LHCN-M2 (cell line): ENCODE data around the gene APOBEC3G. TPM values are rescaled to one million over a fixed set of nuclear protein-coding genes. Genes with fewer than 3 reads are reported as not detected.

Source experiments
- DNase-seq: peaks from one replicate; pipeline ENCODE4 v3.0.0-alpha.2; 2012; ENCODE audit warnings: low read depth
- total RNA-seq: library from RNA; depleted of rRNA; stranded (reverse); fragments of >200 nt; gene quantifications from 2 replicates; pipeline ENCODE4 v1.2.3, GENCODE V29; 2014

Gene APOBEC3G
- total RNA-seq, 1 experiment from 2014 or later, result 6.1 TPM

DNA sequence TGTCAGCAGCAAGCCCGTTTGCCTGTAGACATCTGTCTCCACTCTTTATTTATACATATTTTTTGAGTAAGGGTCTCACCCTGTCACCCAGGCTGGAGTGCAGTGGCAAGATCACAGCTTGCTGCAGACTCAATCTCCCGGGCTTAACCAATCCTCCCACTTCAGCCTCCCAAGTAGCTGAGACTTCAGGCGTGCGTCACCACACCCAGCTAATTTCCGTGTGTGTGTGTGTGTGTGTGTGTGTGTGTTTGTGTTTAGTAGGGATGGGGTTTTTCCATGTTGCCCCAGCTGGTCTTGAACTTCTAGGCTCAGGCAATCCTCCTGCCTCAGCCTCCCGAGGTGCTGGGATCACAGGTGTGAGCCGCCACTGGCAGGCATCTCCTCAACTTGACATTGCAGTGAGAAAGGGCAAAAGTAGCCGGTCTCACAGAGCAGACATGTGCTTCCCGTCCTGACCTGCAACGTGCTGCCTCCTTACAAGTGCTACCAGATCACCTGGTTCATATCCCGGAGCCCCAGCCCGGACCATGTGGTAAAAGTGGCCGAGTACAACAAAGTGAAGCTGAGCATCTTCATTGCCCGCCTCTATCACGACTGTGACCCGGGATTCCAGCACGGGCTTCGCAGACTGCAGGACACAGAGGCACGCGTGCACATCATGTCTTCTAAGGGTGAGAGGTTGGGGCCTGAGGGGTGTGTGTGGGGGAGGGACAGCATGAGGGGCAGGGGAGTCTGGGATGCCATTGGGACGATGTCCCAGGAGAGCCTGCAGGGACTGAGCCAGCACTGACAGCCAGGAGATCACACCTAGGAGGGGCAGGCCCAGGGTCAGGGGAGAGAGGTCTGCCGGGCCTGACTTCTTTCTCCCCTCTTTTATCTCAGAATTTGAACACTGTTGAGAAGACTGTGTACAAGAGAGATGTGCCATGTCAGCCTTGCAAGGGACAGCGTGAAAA lies 14.3 kb downstream of the APOBEC3G start:
- DNase-seq, result no peak

DNA sequence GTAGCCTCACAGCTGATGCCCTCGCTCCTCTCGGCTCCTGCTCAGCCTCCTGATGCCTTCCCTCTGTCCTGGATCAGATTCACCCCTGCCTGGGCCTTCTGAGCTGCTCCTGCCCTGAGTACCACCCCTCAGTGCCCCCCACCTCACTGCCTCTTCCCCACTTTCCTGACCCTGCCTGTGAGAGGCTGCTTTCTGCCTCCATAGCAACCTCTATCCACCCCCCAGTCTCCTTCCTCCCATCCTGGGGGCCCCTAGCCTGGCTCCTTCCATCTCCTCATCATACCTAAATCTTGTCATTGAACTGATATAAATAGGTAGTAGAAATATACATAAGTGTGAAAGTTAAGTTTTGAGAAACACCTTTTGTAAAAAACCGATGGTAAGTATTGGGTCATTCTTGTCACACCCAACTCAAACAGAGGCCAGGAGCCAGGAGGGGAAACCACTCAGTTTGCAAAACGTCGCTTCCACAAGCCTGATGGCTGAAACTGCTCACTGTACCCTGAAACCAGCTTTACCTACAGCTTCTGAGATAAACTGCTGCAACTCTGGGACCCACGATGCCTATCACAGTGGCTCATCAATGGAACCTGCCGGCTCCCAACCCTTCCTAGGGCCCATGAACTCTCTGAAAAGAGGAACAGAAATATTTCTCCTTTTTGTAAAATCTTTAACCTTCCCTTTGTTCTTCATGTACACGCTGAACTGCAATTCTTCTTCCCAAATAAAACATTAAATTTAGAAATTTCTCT lies 15.2 kb downstream of the APOBEC3G start:
- no peak for DNase-seq

DNA sequence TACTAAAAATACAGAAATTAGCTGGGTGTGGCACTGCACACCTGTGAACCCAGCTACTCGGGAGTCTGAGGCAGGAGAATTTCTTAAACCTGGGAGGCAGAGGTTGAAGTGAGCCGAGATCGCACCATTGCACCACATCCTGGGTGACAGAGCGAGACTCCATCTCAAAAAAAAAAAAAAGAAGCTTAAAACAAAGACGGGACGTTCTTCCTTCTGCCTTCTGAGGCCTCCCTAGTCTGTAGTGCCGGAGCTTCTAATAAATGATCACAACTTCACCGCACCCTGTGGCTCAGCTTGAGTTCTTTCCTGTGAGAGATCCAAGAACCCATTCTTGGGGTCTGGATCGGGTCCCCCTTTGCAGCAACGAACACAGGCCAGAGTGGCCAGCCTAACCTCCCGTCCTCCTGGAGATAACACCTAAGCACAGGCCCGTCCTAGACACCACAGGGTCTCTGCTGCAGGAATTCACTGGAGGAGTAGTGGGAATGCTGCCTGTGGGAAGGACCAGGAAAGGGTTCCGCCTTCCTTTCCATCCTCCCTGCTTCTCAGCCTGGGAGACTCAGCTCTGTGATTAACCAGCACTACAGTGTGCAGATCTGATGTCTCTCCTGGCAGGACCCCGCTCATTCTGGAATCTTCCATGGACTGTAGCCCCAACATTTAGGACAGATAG lies 17.8 kb downstream of the APOBEC3G start:
- no peak for DNase-seq

DNA sequence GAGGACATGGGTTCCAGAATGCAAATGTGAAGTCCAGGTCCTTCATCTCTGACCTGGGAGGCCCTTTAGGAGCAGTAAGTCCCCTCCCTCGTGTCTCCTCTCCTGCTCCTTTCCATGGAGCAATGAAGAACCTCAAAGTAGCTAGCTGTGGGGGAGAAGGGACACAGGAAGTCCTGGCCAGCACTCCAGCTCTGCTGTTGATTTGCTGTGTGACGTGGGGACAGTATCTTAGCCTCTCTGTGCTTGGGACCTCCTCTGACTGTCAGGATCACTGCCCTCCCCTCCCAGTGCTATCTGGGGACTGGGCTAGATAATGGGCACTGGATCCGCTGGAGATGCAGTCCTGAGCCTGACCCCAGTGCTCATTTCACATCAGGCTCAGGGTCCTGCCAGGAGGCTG lies 18.9 kb downstream of the APOBEC3G start:
- no peak for DNase-seq

DNA sequence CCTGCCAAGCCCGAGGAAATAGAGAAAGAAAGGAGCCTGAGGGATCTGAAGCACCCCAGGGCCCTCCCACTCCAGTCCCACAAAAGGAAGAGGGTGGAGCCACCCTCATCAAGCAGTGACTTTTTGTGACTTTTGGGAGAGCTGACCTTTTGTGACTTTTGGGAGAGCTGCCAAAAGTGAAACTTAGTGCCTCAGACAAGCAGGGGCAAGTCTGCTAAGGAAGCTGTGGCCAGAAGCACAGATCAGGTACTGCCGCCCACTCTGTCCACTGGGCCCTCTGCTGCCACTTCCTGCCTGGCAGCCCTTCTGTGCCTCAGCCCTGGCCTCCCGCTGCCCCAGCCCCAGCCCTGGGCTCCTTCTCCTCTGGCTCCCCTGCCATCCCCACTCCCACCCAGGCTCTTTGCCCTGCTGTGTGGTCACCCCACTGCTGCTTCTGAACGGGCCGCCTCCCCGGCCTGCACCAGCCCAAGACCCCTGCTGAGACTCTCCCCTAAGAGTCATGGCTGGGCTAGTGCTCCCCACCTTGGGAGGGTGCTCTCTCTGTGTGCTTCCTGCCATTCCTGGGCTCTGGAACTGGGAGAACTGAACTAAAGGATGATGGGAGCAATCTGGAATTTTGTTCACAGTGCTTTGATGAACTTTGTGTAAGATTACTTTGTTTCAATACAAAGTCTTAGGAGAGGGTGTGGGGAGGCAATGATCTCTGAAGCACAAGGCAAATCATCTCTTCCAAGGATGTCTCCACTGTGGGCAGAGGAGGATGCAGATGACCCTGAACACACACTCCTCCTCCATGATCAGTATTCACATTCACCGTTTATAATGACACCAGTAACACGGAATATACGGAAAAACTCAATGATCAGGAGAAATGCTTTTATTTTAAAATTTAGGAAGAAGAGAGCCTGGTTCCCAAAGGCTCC lies 20.3 kb downstream of the APOBEC3G start, which contains the start of gene APOBEC3H:
Gene APOBEC3H (plus strand): TSS at position 147 of the 923 bp plus-strand sequence. CDS start 3,035 bp downstream, outside the sequence.
- DNase-seq, result peak; percentile 51

DNA sequence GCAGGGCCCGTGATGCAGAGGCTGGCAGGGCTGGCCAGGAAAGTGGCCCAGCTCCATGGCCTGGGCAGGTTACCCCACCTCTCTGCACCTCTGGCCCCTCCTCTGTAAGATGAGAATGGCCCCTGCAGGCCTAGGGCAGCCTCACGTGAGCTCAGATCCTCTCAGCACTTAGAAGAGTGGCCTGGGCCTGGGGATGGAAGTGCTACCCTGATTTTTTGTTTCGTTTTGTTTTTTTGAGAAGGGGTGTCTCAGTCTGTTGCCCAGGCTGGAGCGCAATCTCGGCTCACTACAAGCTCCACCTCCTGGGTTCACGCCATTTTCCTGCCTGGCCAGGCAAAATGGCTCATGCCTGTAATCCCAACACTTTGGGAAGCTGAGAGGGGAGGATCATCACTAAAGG lies 21.0 kb downstream of the APOBEC3G start:
- DNase-seq, result no peak

DNA sequence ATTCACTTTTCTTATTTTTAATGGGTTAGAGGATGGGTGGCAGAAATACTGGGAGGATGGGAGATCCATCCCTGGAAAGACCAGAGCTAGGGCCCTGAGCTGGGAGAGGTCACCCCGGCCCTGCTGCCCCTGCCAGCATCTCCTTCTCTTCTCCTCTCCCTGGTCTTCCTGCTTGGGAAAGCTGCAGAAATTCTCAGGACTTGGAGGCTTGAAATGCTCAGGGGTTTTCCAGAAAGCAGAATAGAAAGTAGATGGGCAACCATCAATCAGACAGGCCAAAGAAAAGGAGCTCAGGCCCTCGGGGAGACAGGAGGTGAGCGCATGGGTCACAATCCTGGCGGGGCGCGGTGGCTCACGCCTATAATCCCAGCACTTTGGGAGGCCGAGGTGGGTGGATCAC lies 21.5 kb downstream of the APOBEC3G start:
- DNase-seq, result no peak

DNA sequence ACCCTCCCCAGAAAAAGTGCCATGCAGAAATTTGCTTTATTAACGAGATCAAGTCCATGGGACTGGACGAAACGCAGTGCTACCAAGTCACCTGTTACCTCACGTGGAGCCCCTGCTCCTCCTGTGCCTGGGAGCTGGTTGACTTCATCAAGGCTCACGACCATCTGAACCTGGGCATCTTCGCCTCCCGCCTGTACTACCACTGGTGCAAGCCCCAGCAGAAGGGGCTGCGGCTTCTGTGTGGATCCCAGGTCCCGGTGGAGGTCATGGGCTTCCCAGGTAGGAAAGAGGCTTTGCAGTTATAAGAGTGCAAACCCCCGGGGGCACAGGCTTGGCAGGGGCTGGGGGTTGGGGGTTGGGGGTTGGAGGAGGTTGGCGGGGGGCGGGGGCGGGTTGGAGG lies 24.2 kb downstream of the APOBEC3G start:
- no peak for DNase-seq

DNA sequence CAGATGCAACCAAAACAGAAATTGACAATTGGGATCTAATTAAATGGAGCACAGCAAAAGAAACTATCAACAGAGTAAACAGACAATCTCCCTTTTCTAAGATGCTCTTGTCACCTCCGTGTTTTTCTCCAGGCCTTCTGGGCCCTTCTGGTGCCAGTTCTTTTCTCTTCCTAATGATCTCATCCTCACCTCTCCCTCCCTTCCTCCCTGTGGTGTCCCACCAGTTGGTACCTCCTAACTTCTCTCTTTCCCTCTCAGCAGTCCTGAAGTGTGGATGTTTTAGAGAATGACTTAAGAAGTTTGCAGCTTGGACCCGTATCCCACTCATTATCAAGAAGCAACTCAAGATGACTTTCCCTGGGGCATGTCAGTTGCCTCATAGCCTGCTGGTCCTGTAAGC lies 26.4 kb downstream of the APOBEC3G start:
- DNase-seq, result no peak

DNA sequence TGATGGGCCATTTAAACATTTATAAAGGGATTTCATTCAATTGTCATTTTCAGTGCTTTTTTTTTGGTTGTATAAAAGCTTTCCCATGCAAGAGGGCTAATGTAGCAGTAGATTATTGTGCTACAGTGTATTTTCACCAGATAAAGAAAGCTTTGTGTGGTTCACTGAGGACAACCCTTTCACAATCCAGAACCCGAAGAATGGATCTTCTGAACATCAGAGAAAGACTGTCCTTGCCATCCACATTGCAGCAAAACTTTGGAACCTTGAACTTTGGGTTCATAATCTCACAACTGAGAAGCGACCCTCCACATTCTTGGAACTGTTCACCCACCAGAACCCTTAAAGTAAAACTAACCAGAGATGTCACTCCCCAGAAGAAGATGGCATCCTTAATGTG lies 29.3 kb downstream of the APOBEC3G start:
- no peak for DNase-seq

DNA sequence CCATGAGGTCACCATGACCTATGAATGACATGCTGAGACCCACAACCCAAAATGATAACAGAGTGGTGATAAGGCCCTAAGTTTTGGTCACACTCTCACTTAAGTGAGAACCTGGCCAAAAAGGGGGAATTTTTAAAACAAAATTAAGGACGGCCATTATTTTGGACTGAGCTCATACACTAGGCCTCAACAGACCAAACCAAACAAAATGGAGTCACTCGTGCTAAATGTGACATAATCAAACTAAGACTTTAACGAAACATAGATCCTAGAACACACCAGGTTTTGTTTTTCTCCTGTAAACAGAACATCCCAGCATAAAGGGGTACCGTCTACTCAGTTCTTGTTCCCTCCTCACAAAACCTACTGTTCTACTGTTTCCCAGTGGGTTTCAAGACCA lies 31.4 kb downstream of the APOBEC3G start:
- no peak for DNase-seq

DNA sequence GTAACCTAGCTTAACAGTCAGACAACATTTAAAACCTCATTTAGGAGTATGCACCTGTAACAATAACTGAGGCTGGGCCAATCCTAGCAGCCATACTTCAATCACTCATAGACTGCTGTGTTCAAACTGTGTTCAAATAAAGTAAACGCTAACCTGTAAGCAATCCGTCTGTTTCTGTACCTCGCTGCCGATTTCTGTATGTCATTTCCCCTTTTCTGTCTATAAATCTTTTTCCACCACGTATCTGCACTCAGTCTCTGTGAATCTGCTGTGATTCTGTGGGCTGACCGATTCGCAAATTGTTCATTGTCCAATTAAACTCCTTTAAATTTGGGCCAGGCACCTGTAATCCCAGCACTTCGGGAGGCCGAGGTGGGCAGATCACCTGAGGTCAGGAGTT lies 32.3 kb downstream of the APOBEC3G start:
- no peak for DNase-seq

DNA sequence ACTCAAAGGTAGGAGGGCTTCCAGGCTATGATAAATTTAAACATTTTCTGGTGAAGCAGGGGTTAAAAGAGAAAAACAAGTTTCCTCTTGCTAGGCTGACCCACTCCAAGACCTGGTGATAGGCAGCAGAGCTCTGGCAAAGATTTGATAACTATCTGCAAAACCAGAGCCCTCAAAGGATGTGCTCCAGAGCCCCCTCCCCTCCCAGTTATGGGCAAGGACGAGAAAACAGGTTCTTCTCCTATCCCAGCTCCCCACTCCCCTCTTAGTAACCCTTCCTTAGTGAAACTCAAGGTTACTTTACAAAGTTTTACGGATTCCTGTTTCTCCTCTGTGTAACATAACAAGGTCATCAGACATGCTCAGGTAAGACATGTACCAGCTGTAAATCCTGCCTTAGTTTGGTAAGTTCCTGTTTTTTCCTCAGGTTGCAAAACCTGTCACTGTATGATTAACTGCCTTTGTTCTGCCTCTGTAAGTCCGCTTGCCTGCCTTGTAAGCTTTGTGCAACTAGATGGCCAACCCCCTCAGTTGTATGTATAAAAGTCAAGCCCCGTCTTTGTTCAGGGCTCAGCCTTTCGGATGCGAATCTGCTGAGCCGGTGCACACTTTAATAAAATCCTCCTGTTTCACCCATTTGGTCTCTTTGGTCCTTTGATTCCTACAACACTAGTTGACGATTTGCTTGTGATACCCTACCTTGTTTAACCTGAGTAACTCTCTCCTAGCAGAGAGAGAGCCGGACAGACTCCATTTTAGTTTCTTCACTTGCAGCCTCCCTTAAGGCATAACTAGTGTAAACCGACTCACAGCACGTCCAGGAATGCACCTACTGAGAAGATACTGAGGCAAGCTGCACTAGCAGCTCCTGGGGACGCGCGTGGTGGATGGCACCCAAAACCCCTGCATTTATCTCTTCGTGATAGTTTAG lies 33.8 kb downstream of the APOBEC3G start:
- no peak for DNase-seq

DNA sequence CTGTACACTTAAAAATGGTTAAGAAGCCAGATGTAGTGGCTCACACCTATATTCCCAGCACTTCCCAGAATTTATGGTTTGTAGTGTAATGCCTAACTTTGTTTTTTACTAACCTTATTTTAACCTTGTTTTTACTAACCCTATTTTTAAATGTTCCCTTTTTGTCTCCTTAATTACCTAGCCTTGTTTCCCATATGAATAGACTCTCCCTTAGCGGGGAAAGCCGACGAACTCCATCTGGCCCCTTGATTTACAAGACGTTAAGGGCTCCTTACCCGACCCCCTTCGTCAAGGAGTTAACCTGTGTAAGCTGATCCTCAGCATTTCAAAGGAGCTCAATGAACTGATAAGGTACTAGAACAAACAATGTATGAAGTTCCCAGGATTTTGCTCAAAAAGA lies 37.0 kb downstream of the APOBEC3G start:
- DNase-seq, result no peak

DNA sequence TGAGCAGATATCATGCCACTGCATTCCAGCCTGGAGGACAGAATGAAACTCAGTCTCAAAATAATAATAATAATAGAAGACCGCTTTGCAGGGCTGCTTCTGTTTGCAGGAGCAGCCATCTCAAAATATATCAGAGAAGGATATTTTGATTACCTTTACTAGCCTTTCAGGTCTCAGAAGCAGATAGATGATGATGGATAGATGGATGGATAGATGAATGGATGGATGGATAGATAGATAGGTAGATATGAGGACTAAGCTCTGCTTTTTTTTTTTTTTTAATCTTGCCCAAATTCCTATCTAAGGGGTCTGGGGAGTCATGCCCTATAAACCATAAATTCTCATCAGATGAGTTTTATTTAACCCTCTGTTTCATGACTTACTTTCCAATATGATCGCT lies 38.5 kb downstream of the APOBEC3G start:
- no peak for DNase-seq

DNA sequence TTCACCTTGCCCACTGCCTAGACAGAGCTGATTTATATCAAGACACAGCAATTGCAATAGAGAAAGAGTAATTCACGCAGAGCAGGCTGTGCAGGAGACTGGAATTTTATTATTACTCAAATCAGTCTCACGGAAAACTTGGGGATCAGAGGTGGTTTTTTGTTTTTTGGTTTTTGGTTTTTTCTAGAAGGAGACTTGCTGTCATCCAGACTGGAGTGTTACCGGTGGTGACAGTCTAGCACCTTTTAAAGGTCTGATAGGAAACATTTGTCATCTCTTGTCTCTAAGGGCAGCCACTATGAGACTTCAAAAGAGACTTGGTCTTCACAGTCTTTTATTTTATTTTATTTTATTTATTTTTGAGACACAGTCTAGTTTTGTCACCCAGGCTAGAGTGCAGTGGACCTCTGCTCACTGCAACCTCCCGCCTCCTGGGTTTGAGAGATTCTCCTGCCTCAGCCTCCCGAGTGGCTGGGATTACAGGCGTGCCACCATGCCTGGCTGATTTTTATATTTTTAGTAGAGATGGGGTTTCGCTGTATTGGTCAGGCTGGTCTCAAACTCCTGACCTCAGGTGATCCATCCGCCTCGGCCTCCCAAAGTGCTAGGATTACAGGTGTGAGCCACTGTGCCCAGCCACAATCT lies 39.0 kb downstream of the APOBEC3G start:
- DNase-seq, result no peak

DNA sequence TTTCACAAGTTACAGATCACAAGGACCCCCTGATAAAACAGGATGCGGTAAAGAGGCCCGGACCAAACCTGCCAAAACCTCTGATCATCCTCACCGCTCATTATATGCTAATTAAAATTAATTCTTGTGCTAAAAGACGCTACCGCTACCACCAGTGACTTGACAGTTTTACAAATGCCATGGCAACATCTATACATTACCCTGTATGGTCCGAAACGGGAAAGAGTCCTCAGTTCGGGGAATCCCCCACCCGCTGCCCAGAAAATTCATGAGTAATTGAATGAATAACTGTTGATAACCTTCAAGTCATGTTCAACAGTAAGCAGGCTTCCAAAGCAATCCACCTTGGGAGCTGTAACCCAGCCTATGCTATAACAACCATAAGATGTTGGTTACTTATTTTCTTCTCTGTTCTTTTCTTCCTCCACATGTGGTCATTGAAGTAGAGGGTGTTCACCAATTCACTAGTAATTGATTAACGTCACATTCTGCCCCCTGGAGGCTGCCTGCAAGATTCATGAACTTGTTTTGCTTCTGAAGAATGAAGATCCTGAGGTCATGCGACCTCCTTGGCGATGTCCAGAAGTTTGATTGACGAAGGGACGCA lies 40.6 kb downstream of the APOBEC3G start:
- DNase-seq, result peak; percentile 33

DNA sequence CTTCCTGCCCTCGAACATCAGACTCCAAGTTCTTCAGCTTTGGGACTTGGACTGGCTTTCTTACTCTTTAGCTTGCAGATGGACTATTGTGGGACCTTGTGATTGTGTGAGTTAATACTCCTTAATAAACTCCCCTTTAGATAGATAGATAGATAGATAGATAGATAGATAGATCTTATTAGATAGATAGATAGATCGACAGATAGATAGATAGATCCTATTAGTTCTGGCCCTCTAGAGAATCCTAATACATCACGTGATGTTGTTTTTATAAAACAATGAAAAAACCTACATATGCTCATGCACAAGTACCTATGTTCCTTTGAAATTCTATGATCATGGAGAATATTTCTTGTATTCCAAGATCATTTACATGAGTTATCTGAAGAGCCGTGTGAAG lies 43.9 kb downstream of the APOBEC3G start:
- no peak for DNase-seq
